Transverse colon (tissue), 4 donors: ENCODE data around the gene WDR45.

Experiments used
- CTCF ChIP-seq, 5 experiments: fragments of 200-600 bp in 3 of 5; fragments of 450-650 bp in 2 of 5; sonication (generic) in 3 of 5; IDR thresholded peaks; 1 replicate in 2 of 5; 2 replicates in 3 of 5; pipeline ENCODE4 v1.5.1; 2016 to 2017; ENCODE audit warnings: antibody characterized with exemption in 5 of 5, inconsistent platforms in 3 of 5, mild to moderate bottlenecking in 2 of 5, moderate library complexity in 1 of 5
- EP300 ChIP-seq: sonication (generic); formaldehyde crosslinking; IDR thresholded peaks from one replicate; pipeline ENCODE4 v1.6.1; 2017; ENCODE audit warnings: antibody characterized with exemption, low read depth
- POLR2A ChIP-seq: fragments of 450-650 bp; IDR thresholded peaks from one replicate; pipeline ENCODE4 v1.6.1; 2016; ENCODE audit warnings: antibody characterized with exemption, mild to moderate bottlenecking, moderate library complexity
- POLR2AphosphoS5 ChIP-seq, 3 donors: sonication (generic); formaldehyde crosslinking; IDR thresholded peaks; one replicate each; pipeline ENCODE4 v1.6.1; 2016; ENCODE audit warnings: antibody characterized with exemption in 3 of 3

GRCh38 chrX:49064735-49065134 lies 15.0 kb downstream of the WDR45 start:
- TF ChIP-seq CTCF (IDR thresholded peaks at IDR 0.05) (no peak), POLR2AphosphoS5 (IDR thresholded peaks at IDR 0.05) (no peak), POLR2A (no peak), EP300 (no peak)
